ENCODE results near the gene DPP4. TPM values are rescaled to one million over a fixed set of nuclear protein-coding genes. Genes with fewer than 3 reads are reported as not detected.

DPP4 gene
- total and polyA plus RNA-seq, 2 experiments from 2014 or later: 31.6 to 39.9 TPM

DNA sequence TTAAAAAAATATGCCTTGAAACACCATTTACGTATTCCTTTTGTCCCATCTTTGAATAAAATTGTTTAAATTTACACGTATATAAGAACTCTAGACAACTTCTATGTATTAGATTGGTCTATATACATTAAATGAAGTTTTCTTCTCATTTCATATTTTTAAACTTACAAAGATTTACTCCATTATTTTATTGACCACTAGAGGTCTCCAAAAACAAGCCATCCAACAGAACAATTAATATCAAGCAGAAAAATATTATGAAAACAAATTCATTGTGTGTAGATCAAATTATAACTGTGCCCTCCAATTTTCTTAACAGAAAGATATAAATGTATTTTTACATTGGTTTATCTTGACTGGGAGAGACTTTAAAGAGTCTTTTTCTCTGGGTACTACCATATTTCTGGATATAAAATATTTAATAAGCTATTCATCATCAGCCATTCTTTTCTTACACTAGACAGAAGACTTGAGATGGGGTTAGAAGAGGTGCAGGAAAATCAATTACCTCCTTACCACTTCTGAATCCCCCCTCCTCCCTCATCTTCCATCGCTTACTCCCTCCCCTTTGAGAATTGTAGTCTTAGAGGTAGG lies 66.5 kb downstream of the DPP4 start:
- no peaks in the 10 kb centered on the region for H3K79me2 ChIP-seq (ENCODE audit: insufficient read depth)
- no peak overlapping the region for H3K4me2 ChIP-seq (ENCODE audit: unreplicated experiment)
- peak; percentile 32 for DNase-seq
- TF ChIP-seq EZH2phosphoT487 (IDR thresholded peaks at IDR 0.05; ENCODE audit: insufficient read depth, low read depth) (no peak), EZH2 (IDR thresholded peaks at IDR 0.05; ENCODE audit: insufficient read depth, poor library complexity, severe bottlenecking) (no peak)
- no peaks in the 10 kb centered on the region for H3K9me3 ChIP-seq (ENCODE audit: low read depth)
- no peaks in the 10 kb centered on the region for H3K36me3 ChIP-seq (ENCODE audit: low read depth)
- H3K9me2 ChIP-seq (ENCODE audit: insufficient read depth): no peaks in the 10 kb centered on the region
- H4K20me1 ChIP-seq (ENCODE audit: insufficient read depth): no peaks in the 10 kb centered on the region
- WGBS, 2 experiments (ENCODE audit: low coverage in 1 of 2, low lambda C conversion rate in 2 of 2, missing lambda C conversion rate in 2 of 2): 51 to 56% methylated on average over 3 of the region's 3 CpGs
- no peak overlapping the region for H2AFZ ChIP-seq
- in situ Hi-C loops (cut with MboI): loop anchor here (10.0 kb wide), 1 partner anchor 107 kb away; no protein-coding TSS in a partner anchor
- no peak overlapping the region for H3K9ac ChIP-seq
- no peak overlapping the region for H3K4me3 ChIP-seq
- no peaks in the 10 kb centered on the region for H3F3A ChIP-seq (ENCODE audit: insufficient read depth)
- H3K27ac ChIP-seq: no peak overlapping the region
- H3K4me1 ChIP-seq (ENCODE audit: insufficient read depth): no peaks in the 10 kb centered on the region; the same call in 1 of the 2 replicates
- H3K27me3 ChIP-seq (replicated peaks; ENCODE audit: insufficient read depth): no peaks in the 10 kb centered on the region

- in situ Hi-C loops (cut with MboI): loop anchor here (10.0 kb wide), 1 partner anchor 108 kb away; no protein-coding TSS in a partner anchor
- Histone ChIP-seq H3F3A (ENCODE audit: insufficient read depth) (no peaks in the 10 kb centered on the region), H3K9me2 (ENCODE audit: insufficient read depth) (no peaks in the 10 kb centered on the region), H3K4me3 (no peak overlapping the region), H3K27ac (no peak overlapping the region), H3K9ac (no peak overlapping the region), H3K4me2 (ENCODE audit: unreplicated experiment) (no peak overlapping the region), H2AFZ (no peak overlapping the region), H3K9me3 (ENCODE audit: low read depth) (no peaks in the 10 kb centered on the region), H3K4me1 (ENCODE audit: insufficient read depth) (no peaks in the 10 kb centered on the region; the same call in 1 of the 2 replicates), H3K27me3 (replicated peaks; ENCODE audit: insufficient read depth) (no peaks in the 10 kb centered on the region), H3K36me3 (ENCODE audit: low read depth) (no peaks in the 10 kb centered on the region), H4K20me1 (ENCODE audit: insufficient read depth) (no peaks in the 10 kb centered on the region), H3K79me2 (ENCODE audit: insufficient read depth) (no peaks in the 10 kb centered on the region)
- no peak for TF ChIP-seq EZH2 (IDR thresholded peaks at IDR 0.05; ENCODE audit: insufficient read depth, poor library complexity, severe bottlenecking)
- no peak for TF ChIP-seq EZH2phosphoT487 (IDR thresholded peaks at IDR 0.05; ENCODE audit: insufficient read depth, low read depth)
- no peak for DNase-seq
Observed at GRCh38 chr2:162006337-162006736, 67.7 kb downstream of the DPP4 start.

GRCh38 chr2:162004031-162004430 lies 70.0 kb downstream of the DPP4 start:
- no peaks in the 10 kb centered on the region for H3K27me3 ChIP-seq (replicated peaks; ENCODE audit: insufficient read depth)
- H4K20me1 ChIP-seq (ENCODE audit: insufficient read depth): no peaks in the 10 kb centered on the region
- no peaks in the 10 kb centered on the region for H3K9me2 ChIP-seq (ENCODE audit: insufficient read depth)
- no peak for DNase-seq
- in situ Hi-C loops (cut with MboI): loop anchor here (10.0 kb wide), 1 partner anchor 111 kb away; no protein-coding TSS in a partner anchor
- H3K4me1 ChIP-seq (ENCODE audit: insufficient read depth): no peaks in the 10 kb centered on the region; the same call in 1 of the 2 replicates
- H3K4me3 ChIP-seq: no peak overlapping the region
- TF ChIP-seq EZH2 (IDR thresholded peaks at IDR 0.05; ENCODE audit: insufficient read depth, poor library complexity, severe bottlenecking) (no peak), EZH2phosphoT487 (IDR thresholded peaks at IDR 0.05; ENCODE audit: insufficient read depth, low read depth) (no peak)
- no peaks in the 10 kb centered on the region for H3K79me2 ChIP-seq (ENCODE audit: insufficient read depth)
- WGBS, 2 experiments (ENCODE audit: low coverage in 1 of 2, low lambda C conversion rate in 2 of 2, missing lambda C conversion rate in 2 of 2): 78 to 81% methylated on average over 3 of the region's 3 CpGs
- H3K36me3 ChIP-seq (ENCODE audit: low read depth): no peaks in the 10 kb centered on the region
- H3K9ac ChIP-seq: no peak overlapping the region
- no peaks in the 10 kb centered on the region for H3F3A ChIP-seq (ENCODE audit: insufficient read depth)
- no peak overlapping the region for H3K4me2 ChIP-seq (ENCODE audit: unreplicated experiment)
- H3K9me3 ChIP-seq (ENCODE audit: low read depth): no peaks in the 10 kb centered on the region
- no peak overlapping the region for H2AFZ ChIP-seq
- no peak overlapping the region for H3K27ac ChIP-seq

- in situ Hi-C loops (cut with MboI): loop anchor here (10.0 kb wide), 1 partner anchor 112 kb away; no protein-coding TSS in a partner anchor
- no peaks in the 10 kb centered on the region for H3K4me1 ChIP-seq (ENCODE audit: insufficient read depth)
- H3K27me3 ChIP-seq (replicated peaks; ENCODE audit: insufficient read depth): no peaks in the 10 kb centered on the region
- no peak overlapping the region for H2AFZ ChIP-seq
- no peaks in the 10 kb centered on the region for H3K9me2 ChIP-seq (ENCODE audit: insufficient read depth)
- no peak overlapping the region for H3K27ac ChIP-seq
- no peak overlapping the region for H3K4me2 ChIP-seq (ENCODE audit: unreplicated experiment)
- no peaks in the 10 kb centered on the region for H3K79me2 ChIP-seq (ENCODE audit: insufficient read depth)
- H3K9me3 ChIP-seq (ENCODE audit: low read depth): no peaks in the 10 kb centered on the region
- TF ChIP-seq EZH2 (IDR thresholded peaks at IDR 0.05; ENCODE audit: insufficient read depth, poor library complexity, severe bottlenecking) (no peak), EZH2phosphoT487 (IDR thresholded peaks at IDR 0.05; ENCODE audit: insufficient read depth, low read depth) (no peak)
- no peaks in the 10 kb centered on the region for H3F3A ChIP-seq (ENCODE audit: insufficient read depth)
- H3K36me3 ChIP-seq (ENCODE audit: low read depth): no peaks in the 10 kb centered on the region
- H3K9ac ChIP-seq: no peak overlapping the region
- no peak for DNase-seq
- no peaks in the 10 kb centered on the region for H4K20me1 ChIP-seq (ENCODE audit: insufficient read depth)
- H3K4me3 ChIP-seq: no peak overlapping the region
- WGBS, 2 experiments (ENCODE audit: low coverage in 1 of 2, low lambda C conversion rate in 2 of 2, missing lambda C conversion rate in 2 of 2): 81 to 85% methylated on average over 7 of the region's 7 CpGs
Observed at GRCh38 chr2:162002623-162003235, 71.3 kb downstream of the DPP4 start.
